Smooth muscle cell (in vitro differentiated cells): ENCODE data around the gene CNPPD1. TPM values are rescaled to one million over a fixed set of nuclear protein-coding genes. Genes with fewer than 3 reads are reported as not detected.
A peak's percentile ranks its signal among the peaks of the same experiment; 100 is the strongest.

ENCODE experiments used
- DNase-seq: peaks from one replicate; lab custom pipeline; 2025; ENCODE audit not compliant: unreplicated experiment; lab: John Stamatoyannopoulos, UW
- H2AFZ ChIP-seq: fragments of 200-600 bp; sonication (generic); 2 replicates; pipeline ENCODE4 v1.6.0; 2016; ENCODE audit warnings: antibody characterized with exemption, low read depth, mild to moderate bottlenecking
- H3F3A ChIP-seq: fragments of 200-600 bp; sonication (generic); 2 replicates; pipeline ENCODE4 v1.6.0; 2017; ENCODE audit warnings: antibody characterized with exemption, low read depth
- H3K27ac ChIP-seq: fragments of 200-600 bp; sonication (generic); 2 replicates; pipeline ENCODE4 v1.5.1; 2016; ENCODE audit warnings: low read depth, mild to moderate bottlenecking
- H3K27me3 ChIP-seq: fragments of 200-600 bp; sonication (generic); 2 replicates; pipeline ENCODE4 v1.6.1; 2016; ENCODE audit warnings: low read depth, mild to moderate bottlenecking
- H3K36me3 ChIP-seq: fragments of 200-600 bp; sonication (generic); 2 replicates; pipeline ENCODE4 v1.5.1; 2016; ENCODE audit warnings: low read depth
- H3K4me1 ChIP-seq: fragments of 200-600 bp; sonication (generic); 2 replicates; pipeline ENCODE4 v1.5.1; 2016; ENCODE audit warnings: low read depth
- H3K4me2 ChIP-seq: fragments of 200-600 bp; sonication (generic); 2 replicates; pipeline ENCODE4 v1.6.0; 2016; ENCODE audit warnings: mild to moderate bottlenecking
- H3K4me3 ChIP-seq: fragments of 200-600 bp; sonication (generic); 2 replicates; pipeline ENCODE4 v1.5.1; 2016; ENCODE audit warnings: mild to moderate bottlenecking
- H3K79me2 ChIP-seq: fragments of 200-600 bp; sonication (generic); 2 replicates; pipeline ENCODE4 v1.6.0; 2016; ENCODE audit warnings: low read depth, mild to moderate bottlenecking
- H3K9ac ChIP-seq: fragments of 200-600 bp; sonication (generic); 2 replicates; pipeline ENCODE4 v1.6.0; 2016; ENCODE audit warnings: low read depth
- H3K9me3 ChIP-seq: fragments of 200-600 bp; sonication (generic); replicated peaks from 2 replicates; pipeline ENCODE4 v1.5.1; 2016; ENCODE audit warnings: low read depth
- H4K20me1 ChIP-seq: fragments of 200-600 bp; sonication (generic); 2 replicates; pipeline ENCODE4 v1.6.0; 2016; ENCODE audit warnings: low read depth
- CTCF ChIP-seq: fragments of 200-600 bp; sonication (generic); IDR thresholded peaks from 2 replicates; pipeline ENCODE4 v1.5.1; 2017; ENCODE audit warnings: borderline replicate concordance, mild to moderate bottlenecking, antibody characterized with exemption; ENCODE audit not compliant: insufficient read depth, poor library complexity, severe bottlenecking
- WGBS: methylation state at CpG from one replicate; pipeline ENCODE4 v1.1.7; 2016; ENCODE audit warnings: low lambda C conversion rate; 5-methylcytosine and 5-hydroxymethylcytosine counted together
- polyA plus RNA-seq: library from polyadenylated mRNA; unstranded; fragments of >200 nt; fragmentation: Nextera tagmentation; extraction: Ambion mirVana; gene quantifications from 2 replicates; pipeline ENCODE4 v1.2.1, GENCODE V29; 2016
- total RNA-seq: library from RNA; depleted of rRNA; stranded (reverse); fragments of >200 nt; gene quantifications from 2 replicates; pipeline ENCODE4 v1.2.3, GENCODE V29; 2014

CNPPD1 gene
- total and polyA plus RNA-seq, 2 experiments from 2014 or later = 14.8 to 26.0 TPM

GRCh38 chr2:219207134-219207883, 30.6 kb upstream of the CNPPD1 start:
- Histone ChIP-seq H3K27me3 (no peaks in the 10 kb centered on the region), H3K4me2 (peak overlapping the region; percentile 81), H3K9ac (peak overlapping the region; percentile 80), H4K20me1 (no peaks in the 10 kb centered on the region), H3F3A (peaks cover 5% of the 10 kb centered on the region), H3K79me2 (no peaks in the 10 kb centered on the region), H2AFZ (no peak overlapping the region), H3K4me1 (no peaks in the 10 kb centered on the region), H3K9me3 (no peaks in the 10 kb centered on the region), H3K4me3 (peak overlapping the region; percentile 96), H3K27ac (peak overlapping the region; percentile 87), H3K36me3 (no peaks in the 10 kb centered on the region)
- DNase-seq = no peak
- no peak for TF ChIP-seq CTCF
- WGBS = 45% methylated on average over 14 of the region's 22 CpGs

- Histone ChIP-seq H3K4me2 (peak within 1 kb of the TSS; percentile 81), H3K79me2 (no peaks in the 10 kb centered on the region), H3K9me3 (no peaks in the 10 kb centered on the region), H3K9ac (peak within 1 kb of the TSS; percentile 80), H2AFZ (peak within 1 kb of the TSS; percentile 63), H3K36me3 (no peaks in the 10 kb centered on the region), H3K27me3 (no peaks in the 10 kb centered on the region), H3K27ac (peak within 1 kb of the TSS; percentile 87), H3K4me1 (no peaks in the 10 kb centered on the region), H3F3A (peaks cover 5% of the 10 kb centered on the region), H4K20me1 (no peaks in the 10 kb centered on the region), H3K4me3 (peak within 1 kb of the TSS; percentile 96)
- no peak for TF ChIP-seq CTCF
- DNase-seq = peak; percentile 99
- 1% methylated on average over 60 of the region's 76 CpGs for WGBS
Measured at GRCh38 chr2:219206328-219207133, 29.8 kb upstream of the CNPPD1 start, which contains the start of gene ZFAND2B. Gene ZFAND2B (plus strand): TSS chr2:219206782. CDS start chr2:219206988, 206 bp downstream.

- Histone ChIP-seq H3F3A (peaks cover 5% of the 10 kb centered on the region), H3K4me1 (no peaks in the 10 kb centered on the region), H3K9me3 (no peaks in the 10 kb centered on the region), H3K4me2 (peak overlapping the region; percentile 81), H3K36me3 (no peaks in the 10 kb centered on the region), H3K4me3 (peak overlapping the region; percentile 96), H3K79me2 (no peaks in the 10 kb centered on the region), H4K20me1 (no peaks in the 10 kb centered on the region), H3K27me3 (no peaks in the 10 kb centered on the region), H3K27ac (peak overlapping the region; percentile 87), H2AFZ (peak overlapping the region; percentile 21), H3K9ac (peak overlapping the region; percentile 80)
- no peak for TF ChIP-seq CTCF
- no peak for DNase-seq
- WGBS = 30% methylated on average over 7 of the region's 7 CpGs
Measured at GRCh38 chr2:219205981-219206327, 29.2 kb upstream of the CNPPD1 start.
